CD4-positive, alpha-beta T cell treated with Interferon alpha-2 for 1 hour (primary cell): ENCODE measurements around the gene DNAAF8.
"Not testable (repeated sequence)": the region's sequence is repeated elsewhere in the genome, so short reads cannot be mapped to it uniquely, and the experiment has no call there.

Experiments used
- DNase-seq, 2 donors: peaks; one replicate each; pipeline ENCODE4 v3.0.0-alpha.2; 2020 to 2022

Gene DNAAF8

DNA sequence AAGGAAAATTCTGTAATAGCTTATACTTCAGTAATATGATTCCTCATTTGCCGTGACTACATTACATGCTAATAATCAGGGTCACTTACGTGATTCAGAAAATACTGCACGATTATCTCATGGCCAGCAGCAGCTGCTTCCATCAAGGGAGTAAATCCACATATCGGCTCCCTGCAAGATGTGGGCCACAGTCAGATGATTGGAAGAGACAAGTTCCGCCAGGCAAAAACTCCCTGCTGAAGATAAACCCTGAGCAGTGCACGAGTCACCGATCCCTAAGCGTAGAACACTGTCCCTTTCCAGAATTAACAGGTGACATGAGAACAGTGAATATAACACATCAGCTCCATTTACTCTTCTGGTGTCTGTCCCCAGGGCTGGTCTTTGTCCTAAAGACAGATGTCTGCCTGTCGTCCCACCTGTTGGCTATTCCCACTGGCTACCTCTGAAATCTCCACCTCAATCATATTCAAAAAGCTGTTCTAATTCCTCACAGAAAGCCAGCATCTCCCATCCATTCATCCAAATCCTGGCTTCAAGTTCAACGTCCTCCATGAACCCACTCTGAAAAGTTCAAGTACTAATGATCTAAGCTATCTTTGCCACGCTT is 9.6 kb upstream of the DNAAF8 start:
- DNase-seq: no peak

DNA sequence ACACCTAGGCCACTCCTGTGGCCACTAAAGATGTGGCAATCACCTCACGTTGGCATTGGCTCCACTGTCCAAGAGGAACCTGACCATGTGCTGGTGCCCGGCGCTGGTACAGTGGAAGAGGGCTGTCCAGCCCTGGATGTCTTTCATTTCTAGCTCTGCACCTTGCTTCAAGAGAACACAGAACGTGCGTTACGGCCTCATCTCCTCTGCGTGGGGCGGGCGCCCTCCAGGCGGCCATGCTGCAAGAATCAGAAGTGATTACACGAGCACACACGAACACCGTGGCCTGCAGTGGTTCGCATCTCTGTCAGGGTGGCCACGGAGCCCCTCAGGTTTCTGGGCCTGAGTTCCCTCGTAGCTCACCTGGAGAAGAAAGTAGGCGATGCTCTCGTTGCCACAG is 7.7 kb upstream of the DNAAF8 start:
- DNase-seq: no peak

DNA sequence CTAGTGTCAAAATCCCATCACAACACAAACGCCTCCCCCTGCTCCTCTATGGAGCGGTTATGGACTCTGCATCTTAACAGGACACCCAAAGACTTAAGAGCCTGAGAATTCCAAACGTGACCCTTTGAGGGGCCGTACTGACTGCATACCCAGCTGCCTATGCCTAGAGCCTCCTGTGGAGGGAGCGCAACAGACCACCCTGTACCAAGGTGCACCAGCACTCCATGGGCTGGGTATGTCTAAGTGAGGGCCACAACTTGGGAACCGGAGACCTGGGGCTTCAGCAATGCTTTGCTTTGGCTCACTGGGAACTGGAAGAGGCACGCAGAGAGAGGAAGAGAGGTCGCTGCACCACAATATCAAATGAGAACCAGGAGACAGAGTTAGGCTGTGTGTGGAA is 5.7 kb upstream of the DNAAF8 start:
- no peak for DNase-seq

DNA sequence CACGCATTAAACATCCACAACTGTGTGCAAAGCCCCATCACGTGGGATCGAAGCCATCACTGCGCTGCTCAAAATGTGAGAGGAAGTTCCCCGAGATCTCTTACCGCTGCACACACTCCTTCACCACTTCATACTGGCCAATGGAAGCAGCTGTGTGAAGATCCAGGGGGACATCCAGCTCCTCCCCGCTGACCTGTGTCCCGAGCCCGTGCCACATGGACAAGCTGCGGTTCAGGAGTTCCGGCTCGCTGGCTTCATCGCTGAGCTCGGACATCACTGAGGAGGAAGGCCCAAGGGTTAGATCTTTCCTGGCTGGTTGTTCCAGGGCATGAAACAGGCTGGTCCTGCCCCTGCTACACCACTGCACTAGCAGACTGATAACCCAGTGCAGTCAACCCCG is 4.5 kb upstream of the DNAAF8 start:
- no peak for DNase-seq

DNA sequence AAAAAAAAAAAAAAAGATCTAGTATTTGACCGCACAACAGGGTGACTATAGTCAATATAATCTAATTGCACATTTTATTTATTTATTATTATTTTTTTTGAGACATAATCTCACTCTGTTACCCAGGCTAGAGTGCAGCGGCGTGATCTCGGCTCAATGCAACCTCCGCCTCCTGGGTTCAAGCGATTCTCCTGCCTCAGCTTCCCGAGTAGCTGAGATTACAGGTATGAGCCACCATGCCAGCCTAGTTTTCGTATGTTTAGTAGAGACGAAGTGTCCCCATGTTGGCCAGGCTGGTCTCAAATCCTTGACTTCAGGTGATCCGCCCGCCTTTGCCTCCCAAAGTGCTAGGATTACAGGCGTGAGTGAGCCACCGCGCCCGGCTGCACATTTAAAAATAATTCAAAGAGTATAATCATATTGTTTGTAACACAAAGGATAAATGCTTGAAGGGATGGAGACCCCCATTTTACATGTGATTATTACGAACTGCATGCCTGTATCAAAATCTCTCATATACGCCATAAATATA is 1.1 kb upstream of the DNAAF8 start:
- DNase-seq: no peak

DNA sequence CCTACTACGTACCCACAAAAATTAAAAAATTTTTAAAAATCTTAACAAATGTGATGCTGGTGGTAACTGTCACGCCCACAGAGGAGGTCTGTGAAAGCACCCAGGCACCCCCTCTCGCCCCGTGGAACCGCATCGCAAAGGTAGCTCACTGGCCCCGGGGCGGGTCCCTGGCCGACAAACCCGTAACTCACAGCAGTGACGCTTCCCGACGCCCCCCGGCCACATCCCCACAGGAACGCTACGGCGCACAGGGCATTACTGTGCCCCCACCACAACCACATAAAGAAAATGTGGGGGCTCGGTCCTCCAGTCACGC is 632 bp upstream of the DNAAF8 start:
- DNase-seq: no peak

DNA sequence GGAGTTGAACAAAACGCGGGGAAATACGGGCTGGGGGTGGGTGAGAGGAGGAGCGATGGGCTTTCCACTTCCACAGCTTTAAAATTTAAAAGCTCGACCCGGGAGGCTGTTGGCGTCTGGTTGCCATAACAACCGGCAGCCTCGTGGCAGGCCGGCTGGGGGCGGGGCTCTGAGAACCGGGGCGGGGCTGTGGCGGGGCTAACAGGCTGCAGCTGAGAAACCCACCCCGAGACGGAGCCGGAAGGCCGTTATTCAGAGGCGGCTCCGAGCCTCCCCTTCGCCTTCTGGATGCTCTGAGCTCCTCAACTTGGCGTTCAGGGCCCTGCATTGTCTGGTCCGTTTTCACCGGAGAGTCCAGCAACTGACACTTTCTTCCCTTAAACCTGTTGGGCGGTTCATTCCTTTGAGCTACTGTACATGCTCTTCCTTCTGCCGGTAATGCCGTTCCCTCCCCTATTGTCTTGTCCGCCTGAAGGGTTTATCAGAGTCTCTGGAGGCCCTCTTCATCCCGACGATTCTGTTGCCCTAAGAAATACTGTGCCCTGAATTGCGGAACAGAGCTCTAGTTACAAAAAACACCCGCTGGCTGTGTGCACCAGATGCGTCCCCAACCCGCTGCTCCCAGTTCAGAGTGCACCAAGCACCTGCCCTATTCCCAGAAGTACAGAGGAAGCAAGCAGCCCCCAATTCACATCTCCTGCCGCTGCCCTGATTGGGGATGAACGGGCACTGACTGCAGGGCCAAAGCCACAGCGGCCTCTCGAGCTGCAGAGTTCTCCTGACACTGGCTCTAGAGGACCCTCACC is 596 bp downstream of the DNAAF8 start:
- DNase-seq: peak; percentile 91 to 95

DNA sequence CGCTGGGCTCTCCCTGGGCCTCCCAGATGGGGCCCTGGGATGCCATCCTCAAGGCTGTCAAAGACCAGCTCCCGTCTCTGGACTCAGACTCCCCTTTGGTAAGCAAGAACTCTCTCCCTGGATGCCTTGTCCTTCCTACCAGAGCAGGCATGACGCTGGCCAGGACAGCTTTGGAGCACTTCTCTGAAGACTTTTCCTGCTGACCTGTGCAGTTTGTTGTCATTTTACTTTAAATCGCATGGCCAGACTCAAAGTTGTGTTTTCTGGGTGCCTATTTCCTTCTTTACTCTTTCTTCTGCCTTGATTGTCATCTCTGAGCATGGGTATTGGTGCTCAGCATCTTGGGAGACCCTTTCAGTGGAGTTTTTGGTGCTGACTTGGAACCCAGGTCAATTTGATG is 2.2 kb downstream of the DNAAF8 start:
- no peak for DNase-seq

DNA sequence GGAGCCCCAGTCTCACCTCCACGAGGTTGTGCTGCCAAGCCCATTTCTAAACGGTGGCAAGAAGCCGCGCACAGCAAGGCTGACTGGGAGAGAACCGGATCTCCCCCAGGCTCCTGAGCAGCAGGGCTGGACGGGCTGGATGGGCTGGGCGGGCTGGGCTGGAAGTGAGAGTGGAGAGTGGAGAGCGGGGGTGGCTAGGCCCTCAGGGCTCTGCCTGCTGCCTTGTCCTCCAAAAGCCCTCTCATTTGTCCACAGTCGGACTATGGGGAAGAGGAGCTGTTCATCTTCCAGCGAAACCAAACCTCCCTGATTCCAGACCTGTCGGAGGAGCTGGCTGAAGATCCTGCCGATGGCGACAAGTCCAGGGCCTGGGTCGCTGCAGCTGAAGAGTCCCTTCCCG is 3.2 kb downstream of the DNAAF8 start:
- no peak for DNase-seq

DNA sequence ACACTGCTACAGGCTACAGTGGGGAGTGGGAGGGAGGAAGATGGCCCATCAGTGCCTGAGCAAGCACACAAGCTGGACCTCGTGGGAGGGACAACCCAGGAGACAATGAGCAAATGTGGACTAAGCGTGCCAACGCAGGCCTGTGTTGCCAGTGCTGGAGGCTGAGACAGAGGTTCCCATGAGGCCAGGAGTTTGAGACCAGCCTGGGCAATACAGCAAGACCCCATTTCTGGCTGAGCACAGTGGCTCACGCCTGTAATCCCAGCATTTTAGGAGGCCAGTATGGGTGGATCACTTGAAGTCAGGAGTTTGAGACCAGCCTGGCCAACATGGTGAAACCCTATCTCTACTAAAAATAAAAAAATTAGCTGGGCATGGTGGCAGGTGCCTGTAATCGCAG is 4.0 kb downstream of the DNAAF8 start:
- not testable (repeated sequence) for DNase-seq

DNA sequence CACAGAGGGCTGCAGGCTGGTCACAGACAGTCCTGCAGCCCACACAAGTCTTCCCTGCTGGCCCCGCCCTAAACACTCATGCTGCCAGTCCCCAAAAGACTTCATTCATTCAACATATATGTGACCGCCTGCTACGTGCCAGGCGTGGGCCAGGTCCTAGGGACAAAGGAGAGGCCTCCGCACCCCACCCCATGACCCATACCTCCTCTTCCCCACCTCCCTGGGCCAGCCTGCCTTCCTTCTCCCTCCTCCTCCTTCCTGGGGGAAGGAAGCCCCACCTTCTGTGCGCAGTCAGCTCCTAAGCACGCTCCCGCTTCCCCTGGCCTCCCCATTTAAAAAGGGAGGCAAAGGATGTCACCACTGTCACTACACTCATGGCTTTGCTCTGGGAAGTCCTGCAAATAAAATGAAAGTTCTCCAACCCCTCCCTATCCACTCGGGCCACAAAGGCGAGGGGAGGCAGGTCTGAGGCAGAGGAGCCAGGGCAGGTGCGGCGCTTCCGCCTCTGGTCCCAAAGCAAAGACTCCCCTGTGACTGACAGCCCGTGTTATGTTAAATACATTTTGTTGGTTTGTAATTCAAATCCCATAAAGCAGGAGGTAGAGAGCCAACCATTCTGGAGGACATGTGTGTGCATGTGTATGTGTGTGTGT is 9.0 kb downstream of the DNAAF8 start:
- DNase-seq: no peak

DNA sequence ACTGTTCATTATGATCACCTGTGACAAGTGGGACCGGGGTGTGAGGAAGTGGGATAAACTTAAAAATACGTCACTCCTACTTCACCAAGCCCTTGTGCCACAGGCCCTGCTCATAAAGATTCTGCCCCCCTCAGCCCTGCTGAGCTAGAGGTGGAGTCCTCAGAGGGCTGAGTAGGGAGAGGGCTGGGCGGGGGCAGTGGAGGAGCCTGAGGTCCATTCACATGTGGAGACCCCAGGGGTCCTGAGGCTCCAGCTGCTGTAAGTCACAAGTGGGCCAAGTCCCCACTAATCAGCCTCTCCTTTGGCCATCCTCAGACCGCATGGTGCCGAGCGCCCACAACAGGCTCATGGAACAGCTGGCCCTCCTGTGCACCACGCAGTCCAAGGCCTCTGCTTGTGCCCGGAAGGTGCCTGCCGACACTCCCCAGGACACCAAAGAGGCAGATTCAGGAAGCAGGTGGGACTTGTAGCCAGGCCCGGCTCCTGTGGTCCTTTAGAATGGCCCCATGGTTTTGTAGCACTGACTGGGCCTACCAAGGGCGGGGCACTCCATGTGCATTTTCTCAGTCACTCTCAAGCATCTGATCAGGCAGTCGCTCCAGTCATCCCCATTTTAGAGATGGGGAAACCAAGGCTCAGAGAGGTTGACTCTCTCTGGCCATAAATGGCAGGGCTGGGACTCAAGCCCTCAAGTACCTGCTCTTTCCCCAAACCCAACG is 10.4 kb downstream of the DNAAF8 start:
- no peak for DNase-seq

DNA sequence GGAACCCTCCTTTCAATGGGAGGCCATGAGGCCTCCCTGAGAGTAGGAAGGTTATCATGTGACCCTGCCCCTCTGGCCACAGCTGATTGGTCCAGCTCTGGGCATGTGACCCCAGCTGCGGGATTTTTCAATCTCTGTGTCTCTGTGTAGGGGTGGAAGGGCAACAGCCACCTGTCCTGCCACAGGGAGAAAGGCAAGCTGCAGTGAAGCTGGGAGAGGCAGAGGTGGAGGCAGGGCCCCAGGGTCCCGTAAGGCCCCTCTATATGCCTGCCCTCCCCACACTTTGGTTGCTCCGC is 10.9 kb downstream of the DNAAF8 start:
- no peak for DNase-seq

DNA sequence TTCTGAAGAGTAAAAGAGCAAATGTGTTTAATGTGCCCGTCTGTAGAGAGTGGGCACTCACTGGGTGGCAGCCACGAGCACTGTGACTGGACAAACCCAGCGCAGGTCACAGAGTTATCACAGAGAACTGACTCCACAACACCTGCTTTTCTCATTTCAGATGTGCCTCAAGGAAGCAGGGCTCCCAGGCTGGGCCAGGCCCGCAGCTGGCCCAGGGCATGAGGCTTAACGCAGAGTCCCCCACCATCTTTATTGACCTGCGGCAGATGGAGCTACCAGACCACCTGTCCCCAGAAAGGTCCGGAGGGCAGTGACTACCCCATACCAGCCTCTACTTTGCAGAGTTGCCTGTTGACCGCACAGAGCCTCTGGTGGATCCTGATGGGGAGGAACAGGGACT is 11.9 kb downstream of the DNAAF8 start:
- no peak for DNase-seq

DNA sequence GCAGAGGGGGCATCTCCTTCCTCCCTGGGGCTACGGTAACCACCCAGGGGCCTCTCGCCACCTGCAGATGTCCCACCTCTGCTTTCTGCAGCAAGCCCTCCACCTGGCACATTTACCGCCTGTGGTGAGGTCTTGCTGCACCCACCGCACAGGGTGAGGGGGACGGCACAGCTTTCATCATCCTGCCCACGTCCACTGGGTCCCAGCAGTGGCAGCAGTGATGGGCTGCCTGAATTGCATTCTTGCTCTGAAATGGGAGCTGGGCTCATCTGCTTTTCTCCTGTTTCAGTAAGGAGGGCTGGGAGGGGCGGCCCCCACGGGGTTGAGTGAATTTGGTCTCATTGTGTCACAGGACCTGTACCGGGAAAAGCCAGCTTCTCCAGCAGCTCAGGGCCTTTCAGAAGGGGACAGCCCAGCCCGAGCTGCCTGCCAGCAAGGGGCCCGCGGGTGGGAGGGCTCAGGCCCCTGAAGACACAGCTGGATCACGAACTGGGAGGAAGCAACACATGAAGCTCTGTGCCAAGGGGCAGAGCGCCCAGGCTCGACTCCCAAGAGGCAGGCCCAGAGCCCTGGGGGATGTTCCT is 12.7 kb downstream of the DNAAF8 start:
- no peak for DNase-seq

DNA sequence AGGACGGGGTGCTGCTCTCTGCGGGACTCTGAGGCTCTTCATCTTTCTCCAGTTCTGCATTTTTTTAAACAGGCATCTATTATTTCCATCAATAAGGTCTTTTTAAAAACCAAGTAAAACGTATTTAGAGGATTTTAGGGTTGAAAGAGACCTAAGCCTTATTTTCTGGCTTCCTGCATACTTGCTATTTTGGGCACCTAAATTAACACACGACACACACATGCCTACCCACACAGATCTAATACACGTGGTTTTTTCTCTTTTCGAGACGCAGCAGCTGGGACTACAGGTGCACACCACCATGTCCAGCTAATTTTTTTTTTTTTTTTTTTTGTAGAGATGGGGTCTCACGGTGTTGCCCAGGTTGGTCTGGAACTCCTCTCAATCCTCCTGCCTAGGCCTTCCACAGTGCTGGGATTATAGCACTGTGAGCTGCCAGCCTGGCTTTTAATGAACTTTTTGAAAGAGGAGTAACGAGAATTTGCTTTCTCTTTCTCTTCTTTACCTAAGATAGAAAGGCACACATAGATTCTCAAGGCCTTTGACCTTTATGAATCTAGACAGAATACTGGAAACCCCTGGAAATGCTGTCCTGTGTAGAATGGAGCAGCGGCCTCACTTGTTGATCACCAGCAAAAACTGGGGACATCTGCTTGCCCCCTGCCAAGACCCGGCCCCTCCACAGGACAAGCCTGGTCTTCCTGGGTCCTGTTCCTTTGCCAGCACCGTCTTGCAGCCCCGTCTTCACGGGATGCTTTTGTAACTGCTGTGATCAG is 13.8 kb downstream of the DNAAF8 start:
- no peak for DNase-seq

DNA sequence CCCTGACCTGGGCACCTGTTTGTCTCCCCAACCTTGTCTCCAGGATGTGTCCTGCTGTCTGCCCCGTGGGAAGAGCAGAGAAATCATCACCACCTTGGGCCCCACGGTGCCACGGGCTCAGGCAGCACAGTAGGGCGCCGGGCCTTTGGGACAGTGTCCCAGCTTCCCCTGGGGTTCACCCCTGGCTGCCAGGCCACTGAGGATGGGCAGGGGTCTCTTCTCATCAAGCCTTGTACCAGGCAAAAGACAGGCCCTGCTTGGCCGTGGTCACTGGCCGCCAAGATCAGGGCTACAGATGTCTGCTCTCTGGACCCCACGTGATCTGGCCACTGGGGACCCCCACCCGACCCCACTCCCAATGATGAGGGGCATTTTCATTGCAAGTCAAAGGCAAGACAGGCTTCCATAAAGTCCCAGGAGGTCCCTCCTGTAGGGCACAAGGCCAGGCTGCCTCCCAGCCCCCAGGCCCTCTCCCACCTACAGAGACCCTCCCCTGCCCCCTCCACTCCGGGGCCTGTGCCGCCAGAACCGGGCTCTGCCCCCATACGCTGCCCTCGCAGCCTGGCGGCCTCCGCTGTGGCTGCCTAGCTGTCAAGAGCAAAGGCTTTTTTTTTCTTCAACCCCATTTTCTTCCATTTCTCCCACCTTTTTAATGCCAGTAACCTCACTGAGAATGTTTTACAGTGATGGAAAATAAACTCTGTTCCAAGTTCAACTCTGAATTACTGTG is 14.5 kb downstream of the DNAAF8 start:
- DNase-seq: no peak

DNA sequence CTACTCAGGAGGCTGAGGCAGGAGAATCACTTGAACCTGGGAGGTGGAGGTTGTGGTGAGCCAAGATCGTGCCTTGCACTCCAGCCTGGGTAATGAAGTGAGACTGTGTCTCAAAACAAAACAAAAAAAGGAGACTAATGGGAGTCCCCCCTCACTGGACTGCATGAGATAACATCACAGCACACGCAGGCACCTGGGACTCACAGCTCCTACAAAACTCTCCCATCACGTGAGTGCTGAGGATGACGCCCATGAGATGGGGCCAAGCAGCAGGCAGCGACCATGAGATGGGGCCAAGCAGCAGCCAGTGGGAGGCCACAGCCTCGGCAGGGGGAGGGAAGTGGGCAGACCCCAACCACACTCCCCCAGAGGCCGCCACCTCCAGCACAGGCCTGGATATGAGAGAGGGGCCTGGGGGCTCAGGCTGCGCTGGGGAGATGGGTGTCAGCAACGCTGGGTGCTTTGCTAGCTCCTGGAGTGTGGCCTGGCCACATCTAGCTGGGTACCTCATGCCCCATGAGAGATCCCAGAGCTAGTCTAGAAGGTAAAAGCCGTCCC is 15.4 kb downstream of the DNAAF8 start:
- no peak for DNase-seq

DNA sequence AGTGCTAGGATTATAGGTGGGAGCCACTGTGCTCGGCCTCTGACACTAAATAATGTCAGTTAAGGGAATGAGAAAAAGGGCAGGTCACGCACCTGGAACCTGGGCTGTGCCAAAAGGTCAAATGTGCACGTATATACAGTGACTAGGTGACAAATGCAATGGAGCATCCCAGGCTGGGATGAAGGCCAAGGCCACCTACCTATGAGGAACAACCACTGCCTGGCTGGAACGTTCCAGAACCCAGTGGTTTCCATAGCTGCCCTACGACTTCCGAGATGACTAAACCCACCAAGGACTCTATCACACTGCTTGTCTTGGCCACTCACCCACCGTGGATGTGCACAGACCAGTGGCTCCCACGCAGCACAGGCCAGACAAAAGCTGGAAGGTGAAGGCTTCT is 16.6 kb downstream of the DNAAF8 start:
- no peak for DNase-seq

DNA sequence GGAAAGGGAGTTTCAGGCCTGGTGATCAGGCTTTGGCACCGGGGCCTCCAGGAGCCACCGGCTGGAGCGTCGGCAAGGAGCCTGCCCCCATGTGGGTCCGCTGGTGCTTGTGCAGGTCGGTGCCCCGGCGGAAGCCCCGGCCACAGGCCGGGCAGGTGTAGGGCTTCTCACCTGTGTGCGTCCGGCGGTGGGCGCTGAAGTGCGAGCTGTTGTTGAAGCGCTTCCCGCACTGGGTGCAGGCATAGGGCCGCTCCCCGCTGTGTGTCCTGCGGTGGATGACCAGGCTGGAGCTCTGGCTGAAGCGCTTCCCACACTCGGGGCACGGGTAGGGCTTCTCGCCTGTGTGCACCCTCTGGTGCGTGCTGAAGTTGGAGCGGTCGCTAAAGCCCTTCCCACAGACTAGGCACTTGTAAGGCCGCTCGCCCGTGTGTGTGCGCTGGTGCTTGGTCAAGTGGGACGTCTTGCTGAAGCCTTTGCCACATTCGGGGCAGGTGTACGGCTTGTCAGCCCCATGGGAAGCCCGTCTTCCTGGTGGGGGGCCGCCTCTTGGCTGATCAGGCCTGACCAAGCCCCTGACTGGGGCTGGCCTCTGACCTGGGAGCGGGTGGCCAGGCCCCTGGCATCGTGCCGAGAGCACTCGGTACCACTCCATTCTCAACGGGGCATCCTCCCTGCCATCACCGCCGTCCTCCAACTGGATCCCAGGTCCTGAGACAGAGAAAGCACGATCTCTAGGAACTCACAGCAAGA is 18.2 kb downstream of the DNAAF8 start:
- DNase-seq: no peak

DNA sequence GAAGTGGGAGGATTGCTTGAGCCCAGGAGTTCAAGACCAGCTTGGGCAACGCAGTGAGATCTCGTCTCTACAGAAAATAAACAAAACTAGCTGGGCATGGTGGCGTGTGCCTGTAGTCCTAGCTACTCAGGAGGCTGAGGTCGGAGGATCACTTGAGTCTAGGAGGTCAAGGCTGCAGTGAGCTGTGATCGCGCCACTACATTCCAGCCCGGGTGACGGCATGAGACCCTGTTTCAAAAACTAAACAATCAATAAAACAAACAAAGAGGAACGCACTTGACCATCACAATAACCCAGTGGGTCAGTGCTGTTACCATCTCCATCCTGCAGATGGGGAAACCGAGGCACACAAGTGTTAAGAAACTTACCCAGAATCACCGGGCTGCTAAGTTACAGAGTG is 18.9 kb downstream of the DNAAF8 start:
- no peak for DNase-seq
